ENCODE results near the gene COX17. TPM values are rescaled to one million over a fixed set of nuclear protein-coding genes. Genes with fewer than 3 reads are reported as not detected.
A peak's percentile ranks its signal among the peaks of the same experiment; 100 is the strongest.

The COX17 gene
- total and polyA plus RNA-seq, 7 donors: 19.0 to 267 (median 61.4) TPM

- 99 to 100% methylated on average over 2 of the region's 2 CpGs for WGBS, 2 donors
- no peak for TF ChIP-seq POLR2A (IDR thresholded peaks at IDR 0.05)
- TF ChIP-seq POLR2AphosphoS5 (IDR thresholded peaks at IDR 0.05): no peak
- no peak for TF ChIP-seq EP300 (IDR thresholded peaks at IDR 0.05)
- TF ChIP-seq CTCF (IDR thresholded peaks at IDR 0.05): no peak
Observed at GRCh38 chr3:119641416-119641815, 35.8 kb downstream of the COX17 start.

GRCh38 chr3:119639494-119640350, 37.5 kb downstream of the COX17 start:
- intact Hi-C loops (cut with DNase I): loop anchor here (5.0 kb wide), 1 partner anchor 38 kb away; the partner anchor contains the start of gene COX17
- TF ChIP-seq CTCF (IDR thresholded peaks at IDR 0.05) (no peak), POLR2AphosphoS5 (IDR thresholded peaks at IDR 0.05) (no peak), EP300 (IDR thresholded peaks at IDR 0.05) (no peak), POLR2A (IDR thresholded peaks at IDR 0.05) (no peak)
- Histone ChIP-seq H3K4me3 (no peak overlapping the region), H3K9me3 (no peaks in the 10 kb centered on the region), H3K4me1 (peaks cover 0 to 47% (median 35%) of the 10 kb centered on the region in 4 donors), H3K27me3 (no peaks in the 10 kb centered on the region), H3K27ac (peak overlapping the region in 3 of 4 donors; percentile 41 to 77 (median 73)), H3K36me3 (peaks cover 0 to 60% (median 16%) of the 10 kb centered on the region in 4 donors)
- no peak for DNase-seq
- WGBS, 2 donors: 69 to 88% methylated on average over 2 of the region's 2 CpGs

More at GRCh38 chr3:119641416-119641815, 35.8 kb downstream of the COX17 start:
- peaks cover 2 to 72% (median 18%) of the 10 kb centered on the region in 4 donors for H3K36me3 ChIP-seq
- no peak for DNase-seq
- H3K9me3 ChIP-seq: no peaks in the 10 kb centered on the region
- intact Hi-C loops (cut with DNase I): no loop called here
- no peaks in the 10 kb centered on the region for H3K27me3 ChIP-seq
- H3K4me3 ChIP-seq: no peak overlapping the region
- peaks cover 0 to 51% (median 39%) of the 10 kb centered on the region in 4 donors for H3K4me1 ChIP-seq
- H3K27ac ChIP-seq: no peak overlapping the region

- no peaks in the 10 kb centered on the region for H3K9me3 ChIP-seq
- H3K36me3 ChIP-seq: peaks cover 0 to 43% (median 16%) of the 10 kb centered on the region in 4 donors
- intact Hi-C loops (cut with DNase I): loop anchor here (5.0 kb wide), 1 partner anchor 39 kb away; the partner anchor contains the start of gene COX17
- no peak for DNase-seq
- peak in 3 of 4 donors; percentile 3 to 38 (median 37) for TF ChIP-seq POLR2AphosphoS5 (IDR thresholded peaks at IDR 0.05)
- TF ChIP-seq CTCF (IDR thresholded peaks at IDR 0.05): no peak
- WGBS, 2 donors: 60 to 80% methylated on average over 3 of the region's 3 CpGs
- no peaks in the 10 kb centered on the region for H3K27me3 ChIP-seq
- H3K27ac ChIP-seq: peak overlapping the region; percentile 56 to 77 (median 74)
- H3K4me1 ChIP-seq: peaks cover 0 to 30% (median 25%) of the 10 kb centered on the region in 4 donors
- H3K4me3 ChIP-seq: no peak overlapping the region
Observed at GRCh38 chr3:119637679-119638477, 39.3 kb downstream of the COX17 start.

- TF ChIP-seq POLR2A (IDR thresholded peaks at IDR 0.05) (no peak), POLR2AphosphoS5 (IDR thresholded peaks at IDR 0.05) (no peak)
- Histone ChIP-seq H3K4me1 (peaks cover 0 to 37% (median 24%) of the 10 kb centered on the region in 4 donors), H3K4me3 (no peak overlapping the region), H3K36me3 (peaks cover 0 to 34% (median 11%) of the 10 kb centered on the region in 4 donors), H3K9me3 (no peaks in the 10 kb centered on the region), H3K27ac (peak overlapping the region; percentile 56 to 77 (median 74)), H3K27me3 (no peaks in the 10 kb centered on the region)
- WGBS, 2 donors: 92 to 93% methylated on average over 4 of the region's 4 CpGs
- DNase-seq: no peak
- intact Hi-C loops (cut with DNase I): loop anchor here (5.0 kb wide), 1 partner anchor 40 kb away; the partner anchor contains the start of gene COX17
Observed at GRCh38 chr3:119636891-119637611, 40.2 kb downstream of the COX17 start.

Measured in sigmoid colon (tissue), 7 donors.